Mucosa of rectum (tissue), 2 donors: ENCODE measurements around the gene STAP2.
"Not testable (repeated sequence)": the region's sequence is repeated elsewhere in the genome, so short reads cannot be mapped to it uniquely, and the experiment has no call there.

ENCODE experiments used
- H3K27ac ChIP-seq, 2 donors: one replicate each; pipeline ENCODE4 v1.7.0; 2013; ENCODE audit warnings: inconsistent platforms in 2 of 2, low read depth in 2 of 2, low read length in 2 of 2
- H3K27me3 ChIP-seq, 2 donors: one replicate each; pipeline ENCODE4 v1.7.0; 2013; ENCODE audit warnings: low read length in 2 of 2; ENCODE audit not compliant: control insufficient read depth in 2 of 2, insufficient read depth in 2 of 2
- H3K36me3 ChIP-seq, 2 donors: one replicate each; pipeline ENCODE4 v1.7.0; 2013; ENCODE audit warnings: low read length in 2 of 2; ENCODE audit not compliant: control insufficient read depth in 2 of 2, insufficient read depth in 2 of 2
- H3K4me1 ChIP-seq, 2 donors: one replicate each; pipeline ENCODE4 v1.7.0; 2013; ENCODE audit warnings: low read length in 2 of 2, mild to moderate bottlenecking in 1 of 2; ENCODE audit not compliant: control insufficient read depth in 2 of 2, insufficient read depth in 2 of 2
- H3K4me3 ChIP-seq, 2 donors: one replicate each; pipeline ENCODE4 v1.7.0; 2013; ENCODE audit warnings: low read length in 2 of 2
- H3K9ac ChIP-seq, 2 donors: one replicate each; pipeline ENCODE4 v1.7.0; 2013; ENCODE audit warnings: low read length in 2 of 2, low read depth in 1 of 2, mild to moderate bottlenecking in 1 of 2
- H3K9me3 ChIP-seq, 2 donors: one replicate each; pipeline ENCODE4 v1.7.0; 2013; ENCODE audit warnings: low read length in 2 of 2; ENCODE audit not compliant: control insufficient read depth in 2 of 2
- donor health status: healthy.
- donor health status: Normal muscosa, but diverticular disease.

The STAP2 gene

DNA sequence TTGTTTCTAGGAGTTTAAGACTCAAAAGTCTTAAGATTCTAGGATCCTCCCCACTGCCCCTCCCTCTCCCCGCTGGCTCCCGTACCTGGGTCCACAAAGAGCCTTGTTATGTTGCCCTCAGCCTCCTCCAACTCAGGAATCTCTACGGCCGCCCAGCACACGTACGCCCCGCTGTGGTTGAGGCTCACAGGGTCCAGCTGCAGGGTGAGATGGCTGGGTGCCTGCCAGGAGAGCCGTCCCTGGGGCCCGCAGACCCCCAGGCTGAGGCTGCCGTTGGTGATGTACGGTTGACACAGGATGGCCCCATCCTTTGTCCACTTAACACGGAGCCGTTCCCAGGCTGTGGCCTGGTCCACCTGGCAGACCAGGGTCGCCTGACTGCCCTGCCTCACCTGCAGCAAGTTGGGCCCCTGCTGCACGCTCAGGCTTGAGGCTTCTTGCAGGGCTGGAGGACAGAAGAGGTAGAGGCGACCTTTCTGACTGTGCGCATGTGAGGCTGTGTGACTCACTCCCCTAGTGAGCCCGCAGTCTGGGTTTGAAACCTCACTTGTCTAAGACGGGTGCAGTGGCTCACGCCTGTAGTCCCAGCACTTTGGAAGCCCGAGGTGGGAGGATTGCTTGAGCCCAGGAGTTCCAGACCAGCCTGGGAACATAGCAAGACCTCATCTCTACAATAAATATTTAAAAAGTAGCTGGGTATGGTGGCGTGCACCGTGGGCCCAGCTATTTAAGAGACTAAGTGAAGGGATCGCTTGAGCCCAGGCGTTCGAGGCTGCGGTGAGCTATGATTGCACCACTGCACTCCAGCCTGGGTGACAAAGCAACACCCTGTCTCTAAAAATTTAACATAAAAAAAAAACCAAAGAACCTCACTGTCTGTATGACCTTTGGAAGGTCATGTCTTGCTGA is 40.5 kb downstream of the STAP2 start:
- Histone ChIP-seq H3K27me3 (no peaks in the 10 kb centered on the region), H3K4me1 (no peaks in the 10 kb centered on the region), H3K27ac (no peak overlapping the region), H3K9ac (no peak overlapping the region), H3K4me3 (no peak overlapping the region), H3K9me3 (no peaks in the 10 kb centered on the region), H3K36me3 (no peaks in the 10 kb centered on the region)

DNA sequence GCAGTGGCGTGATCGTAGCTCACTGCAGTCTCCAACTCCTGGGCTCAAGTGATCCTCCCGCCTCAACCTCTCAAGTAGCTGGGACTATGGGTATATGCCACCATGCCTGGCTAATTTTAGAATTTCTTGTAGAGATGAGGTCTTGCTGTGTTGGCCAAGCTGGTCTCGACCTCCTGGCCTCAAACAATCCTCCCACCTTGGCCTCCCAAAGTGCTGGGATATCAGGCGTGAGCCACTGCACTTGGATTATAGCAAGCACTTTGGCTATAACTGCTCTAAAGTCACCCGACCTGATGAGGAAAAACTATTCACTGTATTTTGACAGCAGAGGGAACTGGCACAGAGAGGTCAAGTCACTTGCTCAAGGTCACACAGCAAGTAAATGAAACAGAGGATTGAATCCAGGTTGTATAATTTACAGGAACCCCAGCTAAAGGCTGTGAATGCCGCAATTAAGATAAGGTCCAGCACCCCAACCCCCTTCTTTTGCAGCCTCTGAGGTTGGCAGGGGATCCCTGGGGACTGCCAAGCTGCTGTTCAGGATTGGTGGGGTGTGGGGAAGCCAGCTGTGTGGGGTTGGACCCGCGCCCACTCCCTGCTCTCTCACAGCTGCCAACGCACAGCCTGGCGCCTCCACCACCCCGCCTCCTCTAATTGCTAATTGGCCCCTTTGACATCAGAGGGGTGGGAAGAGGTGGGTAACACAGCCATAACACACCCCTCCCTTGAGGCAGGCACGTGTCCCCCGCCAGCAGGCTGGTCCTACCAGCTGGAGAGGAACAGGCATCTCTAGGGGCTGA is 42.5 kb downstream of the STAP2 start:
- H3K27ac ChIP-seq = no peak overlapping the region
- no peaks in the 10 kb centered on the region for H3K36me3 ChIP-seq
- H3K9me3 ChIP-seq = no peaks in the 10 kb centered on the region

DNA sequence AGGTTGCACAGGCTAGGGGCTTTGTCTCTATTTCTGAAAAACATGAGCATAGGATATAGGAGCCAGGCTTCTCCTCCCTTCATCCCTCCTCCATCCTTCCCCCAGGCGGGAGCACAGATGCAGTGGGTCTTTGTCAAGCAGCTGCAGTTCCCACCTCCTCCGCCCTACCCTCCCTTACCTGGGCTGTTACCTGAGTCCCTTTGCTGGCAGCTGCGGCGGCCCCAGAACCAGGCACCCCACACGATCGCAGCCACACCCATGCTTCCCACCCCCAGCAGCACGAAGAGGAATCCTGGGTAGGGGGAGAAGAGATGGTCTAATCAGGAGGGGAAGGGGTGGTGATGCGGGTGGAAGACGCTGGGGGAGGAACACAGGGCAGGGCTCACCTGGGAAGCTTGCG is 44.2 kb downstream of the STAP2 start:
- no peaks in the 10 kb centered on the region for H3K27me3 ChIP-seq
- H3K36me3 ChIP-seq = no peaks in the 10 kb centered on the region
- H3K4me1 ChIP-seq = no peaks in the 10 kb centered on the region
- no peak overlapping the region for H3K4me3 ChIP-seq
- H3K27ac ChIP-seq = no peak overlapping the region
- no peaks in the 10 kb centered on the region for H3K9me3 ChIP-seq
- H3K9ac ChIP-seq = no peak overlapping the region

More for the DNA sequence above, 42.5 kb downstream of the STAP2 start:
- no peak overlapping the region for H3K9ac ChIP-seq
- no peak overlapping the region for H3K4me3 ChIP-seq
- H3K4me1 ChIP-seq = no peaks in the 10 kb centered on the region
- no peaks in the 10 kb centered on the region for H3K27me3 ChIP-seq

DNA sequence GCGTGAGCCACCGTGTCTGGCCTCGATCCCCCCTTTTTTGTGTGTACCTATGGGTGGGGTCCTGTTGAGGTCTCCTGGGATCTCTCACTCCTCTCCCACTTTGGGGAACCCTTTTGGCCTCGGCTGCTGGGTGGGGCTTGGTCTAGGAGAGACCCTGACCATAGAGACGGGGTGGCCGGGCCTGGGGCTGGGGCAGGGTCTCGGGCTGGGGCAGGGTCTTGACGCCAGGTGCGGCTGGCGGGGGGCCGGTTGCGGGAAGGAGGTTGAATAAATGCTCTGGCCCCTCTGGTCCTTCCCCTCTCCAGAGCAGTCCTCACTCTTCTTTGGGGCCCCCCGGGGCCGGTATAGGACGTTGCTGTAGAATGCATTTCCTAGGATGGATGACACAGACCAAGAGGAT is 46.1 kb downstream of the STAP2 start:
- H3K4me1 ChIP-seq = no peaks in the 10 kb centered on the region
- H3K4me3 ChIP-seq = no peak overlapping the region
- no peak overlapping the region for H3K27ac ChIP-seq
- H3K36me3 ChIP-seq = no peaks in the 10 kb centered on the region
- H3K27me3 ChIP-seq = no peaks in the 10 kb centered on the region
- H3K9me3 ChIP-seq = no peaks in the 10 kb centered on the region
- H3K9ac ChIP-seq = no peak overlapping the region

DNA sequence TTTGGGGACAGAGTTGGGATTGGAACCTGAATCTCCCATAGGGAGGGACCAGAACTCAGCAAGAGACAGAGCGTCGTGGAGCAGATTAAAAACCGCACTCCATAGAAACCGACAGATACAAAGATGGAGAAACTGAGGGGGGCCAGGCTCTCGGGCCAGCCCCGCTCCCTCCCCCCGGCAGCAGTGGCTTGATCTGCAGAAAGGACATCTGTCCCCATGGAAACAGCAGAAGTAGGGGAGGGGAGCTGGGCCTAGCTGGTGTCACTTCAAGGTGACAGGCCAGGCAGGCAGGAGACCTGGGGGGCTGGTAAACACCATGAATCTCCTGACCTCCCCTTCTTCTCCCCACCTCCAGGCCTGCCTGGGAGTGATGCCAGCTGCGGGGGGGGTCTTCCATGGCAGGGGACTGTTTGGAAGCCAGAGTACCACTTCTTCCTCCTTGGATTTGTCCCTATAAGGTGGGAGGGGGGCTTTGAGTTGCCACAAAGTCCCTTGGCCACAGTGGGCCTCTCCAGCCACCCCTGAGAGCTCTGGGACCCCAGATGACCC is 47.4 kb downstream of the STAP2 start:
- Histone ChIP-seq H3K27ac (no peak overlapping the region), H3K36me3 (no peaks in the 10 kb centered on the region), H3K9me3 (no peaks in the 10 kb centered on the region), H3K4me3 (no peak overlapping the region), H3K9ac (no peak overlapping the region), H3K4me1 (no peaks in the 10 kb centered on the region), H3K27me3 (no peaks in the 10 kb centered on the region)

DNA sequence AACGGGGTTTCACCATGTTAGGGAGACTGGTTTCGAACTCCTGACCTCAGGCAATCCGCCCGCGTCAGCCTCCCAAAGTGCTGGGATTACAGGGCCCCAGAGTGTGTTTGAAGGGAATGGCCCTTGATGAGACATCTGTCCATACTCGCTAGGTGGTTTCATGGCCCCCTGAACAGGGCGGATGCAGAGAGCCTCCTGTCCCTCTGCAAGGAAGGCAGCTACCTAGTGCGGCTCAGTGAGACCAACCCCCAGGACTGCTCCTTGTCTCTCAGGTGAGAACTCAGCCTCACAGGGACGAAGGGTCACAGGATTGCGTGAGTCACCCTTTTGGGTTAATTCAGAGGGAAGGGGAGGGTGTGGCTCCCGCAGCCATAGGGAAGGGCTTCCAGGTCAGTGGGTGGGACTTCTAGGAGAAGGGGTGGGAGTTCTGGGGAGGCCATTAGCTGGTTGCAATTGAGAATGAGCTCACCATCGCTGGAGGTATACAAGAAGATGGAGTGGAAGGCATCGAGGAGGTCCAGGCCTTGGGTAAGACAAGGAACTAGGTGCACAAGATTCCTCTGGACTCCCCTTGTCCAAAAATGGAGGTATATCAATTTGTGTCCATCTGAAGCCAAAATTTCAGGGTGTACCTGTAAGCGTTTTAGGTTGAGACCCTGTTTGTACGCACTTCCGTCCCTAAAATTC is 50.4 kb downstream of the STAP2 start:
- Histone ChIP-seq H3K9me3 (no peaks in the 10 kb centered on the region), H3K9ac (no peak overlapping the region), H3K27ac (no peak overlapping the region), H3K4me3 (no peak overlapping the region), H3K4me1 (peaks cover 0 to 5% of the 10 kb centered on the region in 2 donors), H3K27me3 (peaks cover 0 to 1% of the 10 kb centered on the region in 2 donors), H3K36me3 (no peaks in the 10 kb centered on the region)

DNA sequence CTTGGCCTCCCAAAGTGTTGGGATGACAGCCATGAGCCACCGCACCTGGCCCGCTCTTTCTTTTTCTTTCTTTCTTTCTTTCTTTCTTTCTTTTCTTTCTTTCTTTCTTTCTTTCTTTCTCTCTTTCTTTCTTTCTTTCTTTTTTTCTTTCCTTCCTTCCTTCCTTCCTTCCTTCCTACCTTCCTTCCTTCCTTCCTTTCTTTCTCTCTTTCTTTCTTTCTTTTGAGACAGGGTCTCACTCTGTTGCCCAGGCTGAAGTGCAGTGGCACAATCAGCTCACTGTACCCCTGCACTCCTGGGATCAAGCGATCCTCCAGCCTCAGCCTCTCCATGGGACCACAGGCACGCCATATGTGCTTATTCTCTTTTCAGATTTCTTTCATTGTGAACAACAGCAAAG is 52.5 kb downstream of the STAP2 start:
- H3K27ac ChIP-seq, H3K4me3 ChIP-seq, H3K27me3 ChIP-seq, H3K9ac ChIP-seq, H3K9me3 ChIP-seq, H3K36me3 ChIP-seq, H3K4me1 ChIP-seq: not testable (repeated sequence)

DNA sequence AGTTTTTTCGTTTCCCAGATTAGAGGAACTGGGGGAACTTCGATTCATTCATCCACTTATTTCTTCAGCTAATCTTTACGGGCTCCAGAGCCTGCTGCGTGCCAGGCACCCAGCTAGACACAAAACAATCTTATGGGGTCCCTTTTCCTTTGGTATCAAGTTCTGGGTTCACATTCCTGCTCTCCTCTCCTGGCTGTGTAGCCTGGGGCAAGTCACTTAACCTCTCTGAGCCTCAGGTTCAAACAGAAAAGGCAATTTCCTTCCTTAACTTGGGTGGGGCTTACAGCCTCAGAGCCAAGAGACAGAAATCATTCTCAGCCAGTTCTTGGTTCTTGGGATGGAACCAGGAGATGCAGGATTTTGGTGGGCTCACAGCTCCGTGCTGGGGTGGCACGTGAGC is 53.7 kb downstream of the STAP2 start:
- peaks cover 16 to 20% of the 10 kb centered on the region in 2 donors for H3K27me3 ChIP-seq
- peaks cover 0 to 5% of the 10 kb centered on the region in 2 donors for H3K4me1 ChIP-seq
- H3K36me3 ChIP-seq = no peaks in the 10 kb centered on the region
- H3K4me3 ChIP-seq = peak overlapping the region; percentile 83 to 89
- H3K9ac ChIP-seq = peak overlapping the region; percentile 63 to 77
- no peaks in the 10 kb centered on the region for H3K9me3 ChIP-seq
- H3K27ac ChIP-seq = peak overlapping the region; percentile 81 to 82

DNA sequence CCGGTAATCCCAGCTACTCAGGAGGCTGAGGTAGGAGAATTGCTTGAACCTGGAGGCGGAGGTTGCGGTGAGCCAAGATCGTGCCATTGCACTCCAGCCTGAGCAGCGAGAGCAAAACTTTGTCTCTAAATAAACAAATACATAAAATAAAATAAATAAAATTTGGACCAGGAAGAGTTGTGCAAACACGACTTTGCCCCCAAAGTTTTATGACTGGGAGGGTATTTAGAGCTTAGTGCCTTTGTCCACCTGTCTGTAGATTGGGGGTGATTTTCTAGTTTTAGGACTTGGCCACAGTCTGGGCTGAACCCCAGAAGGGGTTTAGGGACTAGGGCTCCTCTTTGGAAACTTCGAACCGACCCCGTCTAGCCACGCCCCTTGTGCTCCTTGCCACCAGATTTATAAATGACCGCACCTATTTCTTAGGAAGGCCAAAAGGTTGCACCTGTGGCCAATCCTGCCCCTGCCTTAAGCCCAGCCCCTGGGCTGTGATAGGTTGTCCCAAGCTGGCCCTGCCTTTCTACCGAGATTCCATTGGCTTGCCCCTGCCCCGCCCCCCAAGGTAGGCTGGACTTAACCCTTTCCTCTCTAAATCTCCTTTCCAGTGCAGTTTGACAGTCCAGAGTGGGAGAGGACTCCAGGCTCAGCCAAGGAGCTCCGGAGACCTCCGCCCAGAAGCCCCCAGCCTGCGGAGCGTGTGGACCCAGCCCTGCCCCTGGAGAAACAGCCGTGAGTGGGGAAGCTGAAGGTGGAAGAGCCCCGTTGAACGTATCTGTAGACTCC is 54.3 kb downstream of the STAP2 start:
- Histone ChIP-seq H3K27me3 (peaks cover 20 to 22% of the 10 kb centered on the region in 2 donors), H3K27ac (peak overlapping the region; percentile 81 to 82)

More for the DNA sequence above, 54.3 kb downstream of the STAP2 start:
- Histone ChIP-seq H3K36me3 (no peaks in the 10 kb centered on the region), H3K4me3 (peak overlapping the region; percentile 83 to 89), H3K4me1 (peaks cover 0 to 5% of the 10 kb centered on the region in 2 donors), H3K9me3 (no peaks in the 10 kb centered on the region), H3K9ac (peak overlapping the region; percentile 63 to 77)
